ENCODE data around the gene POU2AF1.

- TF ChIP-seq TCF7L2 (IDR thresholded peaks at IDR 0.05; ENCODE audit: low read depth, low read length), result no peak
- TF ChIP-seq CHD4 (IDR thresholded peaks at IDR 0.05; ENCODE audit: borderline replicate concordance, low read length), result no peak
Observed at GRCh38 chr11:111326824-111327223, 52.3 kb downstream of the POU2AF1 start.
